ENCODE measurements around the gene LIMA1.

- TF ChIP-seq ISL1 (CRISPR knock-in tag; IDR thresholded peaks at IDR 0.05) (no peak), ZC3H10 (CRISPR knock-in tag; IDR thresholded peaks at IDR 0.05) (no peak), ZNF8 (CRISPR knock-in tag; IDR thresholded peaks at IDR 0.05) (no peak), ARNTL (CRISPR knock-in tag; IDR thresholded peaks at IDR 0.05; ENCODE audit: borderline replicate concordance, low read depth) (no peak), PATZ1 (CRISPR knock-in tag; IDR thresholded peaks at IDR 0.05; ENCODE audit: borderline replicate concordance) (no peak), OSR1 (CRISPR knock-in tag; IDR thresholded peaks at IDR 0.05) (no peak), RARB (CRISPR knock-in tag; IDR thresholded peaks at IDR 0.05) (no peak), PPARA (CRISPR knock-in tag; IDR thresholded peaks at IDR 0.05; ENCODE audit: borderline replicate concordance) (no peak), CREB5 (CRISPR knock-in tag; IDR thresholded peaks at IDR 0.05; ENCODE audit: low read depth) (no peak)
Observed at GRCh38 chr12:50230217-50230616, 53.1 kb downstream of the LIMA1 start.
